MM.1S (cell line): ENCODE measurements around the gene SNCAIP.

Source experiments
- CTCF ChIP-seq: fragments of 300-600 bp; sonication (generic); IDR thresholded peaks from 2 replicates; pipeline ENCODE4 v1.5.1; 2016; ENCODE audit warnings: antibody characterized with exemption, low read length, mixed read lengths
- EZH2phosphoT487 ChIP-seq: fragments of 300-600 bp; sonication (generic); IDR thresholded peaks from 2 replicates; pipeline ENCODE4 v1.6.1; 2018; ENCODE audit warnings: antibody characterized with exemption, low read length

GRCh38 chr5:122500245-122501088 is 188.4 kb downstream of the SNCAIP start:
- TF ChIP-seq CTCF (peak; percentile 55), EZH2phosphoT487 (no peak)
